Fibroblast of lung (primary cell): ENCODE measurements around the gene FHOD3. TPM values are rescaled to one million over a fixed set of nuclear protein-coding genes. Genes with fewer than 3 reads are reported as not detected.

ENCODE experiments used
- DNase-seq, 2 donors: peaks; one replicate each; pipeline versions ENCODE4 v3.0.0 to v3.0.0-alpha.2; 2010; ENCODE audit warnings: low read depth in 2 of 2
- H2AFZ ChIP-seq: 2 replicates; pipeline ENCODE4 v1.5.1; 2012; ENCODE audit warnings: low read length, control low read depth, inconsistent platforms
- H3K27ac ChIP-seq: 2 replicates; pipeline ENCODE4 v1.5.1; 2011; ENCODE audit warnings: low read length, control low read depth; ENCODE audit not compliant: insufficient read depth
- H3K27me3 ChIP-seq: 2 replicates; pipeline ENCODE4 v1.5.1; 2011; ENCODE audit warnings: mild to moderate bottlenecking, low read length; ENCODE audit not compliant: control insufficient read depth, insufficient read depth
- H3K36me3 ChIP-seq: 2 replicates; pipeline ENCODE4 v1.5.1; 2011; ENCODE audit warnings: low read length; ENCODE audit not compliant: control insufficient read depth, insufficient read depth
- H3K4me1 ChIP-seq: 2 replicates; pipeline ENCODE4 v1.5.1; 2011; ENCODE audit warnings: low read length; ENCODE audit not compliant: control insufficient read depth, insufficient read depth; ENCODE audit errors: extremely low read depth
- H3K4me2 ChIP-seq: 2 replicates; pipeline ENCODE4 v1.5.1; 2011; ENCODE audit warnings: low read length, control low read depth; ENCODE audit not compliant: insufficient read depth; ENCODE audit errors: extremely low read depth
- H3K4me3 ChIP-seq, 4 experiments: fragments of 200-600 bp in 1 of 4; sonication (generic) in 1 of 4; replicated peaks in 1 of 4; 2 replicates each; pipeline ENCODE4 v1.5.1; 2011 to 2016; ENCODE audit warnings: low read length in 4 of 4, low read depth in 3 of 4, mild to moderate bottlenecking in 3 of 4, control low read depth in 2 of 4, inconsistent platforms in 1 of 4, mixed read lengths in 1 of 4; ENCODE audit not compliant: insufficient read depth in 1 of 4; ENCODE audit errors: control extremely low read depth in 1 of 4
- H3K79me2 ChIP-seq: 2 replicates; pipeline ENCODE4 v1.5.1; 2012; ENCODE audit warnings: mild to moderate bottlenecking, low read length, inconsistent platforms; ENCODE audit not compliant: control insufficient read depth, insufficient read depth
- H3K9ac ChIP-seq: 2 replicates; pipeline ENCODE4 v1.5.1; 2011; ENCODE audit warnings: mild to moderate bottlenecking, low read length, control low read depth; ENCODE audit not compliant: insufficient read depth
- H3K9me3 ChIP-seq: 2 replicates; pipeline ENCODE4 v1.5.1; 2012; ENCODE audit warnings: low read depth, low read length; ENCODE audit not compliant: control insufficient read depth, insufficient read depth
- H4K20me1 ChIP-seq: 2 replicates; pipeline ENCODE4 v1.5.1; 2011; ENCODE audit warnings: low read length; ENCODE audit not compliant: control insufficient read depth, insufficient read depth; ENCODE audit errors: extremely low read depth
- CTCF ChIP-seq, 2 donors: IDR thresholded peaks in 1 of 2; conservative IDR thresholded peaks in 1 of 2; 1 replicate in 1 of 2; 2 replicates in 1 of 2; pipeline ENCODE4 v1.5.1; 2011 to 2012; ENCODE audit warnings: low read length in 2 of 2, control low read depth in 1 of 2, inconsistent platforms in 1 of 2, low read depth in 1 of 2, mild to moderate bottlenecking in 1 of 2
- EZH2 ChIP-seq: IDR thresholded peaks from 2 replicates; pipeline ENCODE4 v1.5.1; 2012; ENCODE audit warnings: low read length, control low read depth, mild to moderate bottlenecking; ENCODE audit errors: missing control alignments
- polyA plus RNA-seq, 2 donors: library from polyadenylated mRNA; depleted of rRNA in 1 of 2; stranded (reverse) in 1 of 2; unstranded in 1 of 2; fragments of >200 nt; gene quantifications; 2 replicates each; pipeline ENCODE4 v1.2.1, GENCODE V29; 2011 to 2012; ENCODE audit warnings: missing spikeins in 1 of 2
- total RNA-seq: library from RNA; depleted of rRNA; stranded (reverse); fragments of >200 nt; gene quantifications from 2 replicates; pipeline ENCODE4 v1.2.1, GENCODE V29; 2014

FHOD3 gene
- total and polyA plus RNA-seq, 2 donors (not counting 1 experiment from before 2014, with no cell fraction given) = 16.1 to 28.2 TPM

DNA sequence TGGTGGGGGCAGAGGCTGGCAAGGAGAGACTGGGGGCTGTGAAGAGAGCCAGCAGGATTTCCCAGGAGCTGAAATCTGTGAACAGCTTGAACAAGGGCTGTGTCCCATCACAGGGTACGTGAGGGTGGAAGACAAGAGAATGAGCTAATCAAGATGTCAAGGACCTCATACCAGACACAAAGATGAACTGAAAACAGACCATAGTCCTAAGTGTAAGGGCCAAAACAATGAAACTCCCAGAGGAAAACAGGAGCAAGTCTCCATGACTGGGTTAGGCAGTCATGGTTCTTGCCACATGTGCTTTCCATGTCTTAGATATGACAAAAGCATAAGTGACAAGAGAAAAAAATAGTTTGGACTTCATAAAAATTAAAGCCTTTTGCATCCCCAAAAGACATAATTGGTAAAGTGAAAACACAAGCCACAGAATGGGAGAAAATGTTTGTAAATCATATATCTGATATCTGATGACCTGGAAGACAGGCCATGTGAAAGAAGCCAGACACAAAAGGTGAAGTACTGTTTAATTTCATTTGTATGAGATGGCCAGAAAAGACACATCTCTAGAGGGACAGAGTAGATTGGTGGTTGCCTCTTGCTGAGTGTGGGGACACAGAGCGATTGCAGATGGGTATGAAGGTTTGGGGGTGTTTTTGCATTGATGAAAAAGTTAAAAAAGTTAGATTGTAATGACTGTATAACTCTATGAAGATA, 67.6 kb downstream of the FHOD3 start:
- Histone ChIP-seq H3K4me1 (no peaks in the 10 kb centered on the region), H3K4me2 (no peak overlapping the region), H3K4me3 (no peak overlapping the region), H2AFZ (no peak overlapping the region), H3K9ac (no peak overlapping the region), H3K27ac (no peak overlapping the region), H3K27me3 (no peaks in the 10 kb centered on the region), H4K20me1 (no peaks in the 10 kb centered on the region), H3K9me3 (no peaks in the 10 kb centered on the region), H3K79me2 (no peaks in the 10 kb centered on the region), H3K36me3 (no peaks in the 10 kb centered on the region)
- TF ChIP-seq EZH2 (no peak), CTCF (conservative IDR thresholded peaks at IDR 0.05 in 1 of 2, IDR thresholded peaks at IDR 0.05 in 1 of 2; ENCODE audit: low read depth in 1 of 2, low read length in 2 of 2) (no peak)
- DNase-seq = no peak

- H3K79me2 ChIP-seq = no peaks in the 10 kb centered on the region
- H3K27me3 ChIP-seq = no peaks in the 10 kb centered on the region
- no peak overlapping the region for H3K27ac ChIP-seq
Measured at GRCh38 chr18:36365836-36366775, 68.6 kb downstream of the FHOD3 start.

More at GRCh38 chr18:36365836-36366775, 68.6 kb downstream of the FHOD3 start:
- Histone ChIP-seq H3K4me1 (no peaks in the 10 kb centered on the region), H3K36me3 (no peaks in the 10 kb centered on the region), H3K9me3 (no peaks in the 10 kb centered on the region), H2AFZ (no peak overlapping the region), H4K20me1 (no peaks in the 10 kb centered on the region), H3K4me2 (no peak overlapping the region), H3K4me3 (no peak overlapping the region), H3K9ac (no peak overlapping the region)
- DNase-seq = peak in 1 of 2 donors; percentile 57
- TF ChIP-seq CTCF (conservative IDR thresholded peaks at IDR 0.05 in 1 of 2, IDR thresholded peaks at IDR 0.05 in 1 of 2; ENCODE audit: low read depth in 1 of 2, low read length in 2 of 2) = no peak
- TF ChIP-seq EZH2 = no peak
